Stimulated activated CD8-positive, alpha-beta memory T cell treated with anti-CD3 and anti-CD28 coated beads, Interleukin-2, amount 100 ng/mL, for 1 hour (primary cell): ENCODE results near the gene B4GALNT4.
"Not testable (repeated sequence)": the region's sequence is repeated elsewhere in the genome, so short reads cannot be mapped to it uniquely, and the experiment has no call there.

Experiments used
- DNase-seq, 2 donors: peaks; one replicate each; pipeline ENCODE4 v3.0.0-alpha.2; 2020; ENCODE audit warnings: low read depth in 2 of 2

B4GALNT4 gene, protein sequence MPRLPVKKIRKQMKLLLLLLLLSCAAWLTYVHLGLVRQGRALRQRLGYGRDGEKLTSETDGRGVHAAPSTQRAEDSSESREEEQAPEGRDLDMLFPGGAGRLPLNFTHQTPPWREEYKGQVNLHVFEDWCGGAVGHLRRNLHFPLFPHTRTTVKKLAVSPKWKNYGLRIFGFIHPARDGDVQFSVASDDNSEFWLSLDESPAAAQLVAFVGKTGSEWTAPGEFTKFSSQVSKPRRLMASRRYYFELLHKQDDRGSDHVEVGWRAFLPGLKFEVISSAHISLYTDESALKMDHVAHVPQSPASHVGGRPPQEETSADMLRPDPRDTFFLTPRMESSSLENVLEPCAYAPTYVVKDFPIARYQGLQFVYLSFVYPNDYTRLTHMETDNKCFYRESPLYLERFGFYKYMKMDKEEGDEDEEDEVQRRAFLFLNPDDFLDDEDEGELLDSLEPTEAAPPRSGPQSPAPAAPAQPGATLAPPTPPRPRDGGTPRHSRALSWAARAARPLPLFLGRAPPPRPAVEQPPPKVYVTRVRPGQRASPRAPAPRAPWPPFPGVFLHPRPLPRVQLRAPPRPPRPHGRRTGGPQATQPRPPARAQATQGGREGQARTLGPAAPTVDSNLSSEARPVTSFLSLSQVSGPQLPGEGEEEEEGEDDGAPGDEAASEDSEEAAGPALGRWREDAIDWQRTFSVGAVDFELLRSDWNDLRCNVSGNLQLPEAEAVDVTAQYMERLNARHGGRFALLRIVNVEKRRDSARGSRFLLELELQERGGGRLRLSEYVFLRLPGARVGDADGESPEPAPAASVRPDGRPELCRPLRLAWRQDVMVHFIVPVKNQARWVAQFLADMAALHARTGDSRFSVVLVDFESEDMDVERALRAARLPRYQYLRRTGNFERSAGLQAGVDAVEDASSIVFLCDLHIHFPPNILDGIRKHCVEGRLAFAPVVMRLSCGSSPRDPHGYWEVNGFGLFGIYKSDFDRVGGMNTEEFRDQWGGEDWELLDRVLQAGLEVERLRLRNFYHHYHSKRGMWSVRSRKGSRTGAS

GRCh38 chr11:369336-370018 lies at the start of gene B4GALNT4:
Gene B4GALNT4 (plus strand): TSS chr11:369499. CDS start chr11:369804, 305 bp downstream.
- no peak for DNase-seq

GRCh38 chr11:319888-320273 lies 49.4 kb upstream of the B4GALNT4 start:
- DNase-seq, result not testable (repeated sequence)

DNA sequence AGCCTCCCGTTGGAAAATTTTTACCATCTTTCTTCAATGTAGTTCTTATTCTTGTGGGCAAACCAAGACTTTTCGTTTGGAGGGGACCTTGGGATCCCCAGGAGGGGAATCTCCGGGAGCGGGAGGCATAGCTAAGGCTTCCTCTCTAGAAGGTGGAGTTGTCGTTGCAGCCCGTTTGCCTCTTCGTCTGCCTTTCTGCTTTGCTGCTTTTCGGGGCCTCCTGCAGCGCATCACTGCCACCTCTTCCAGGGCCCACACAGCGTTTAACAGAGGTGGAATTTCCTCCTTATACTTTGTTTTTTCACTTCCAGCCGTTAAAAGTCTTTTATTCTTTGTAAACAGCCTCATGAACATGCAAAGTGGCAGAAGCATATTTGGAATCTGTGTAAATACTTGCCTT lies 45.1 kb upstream of the B4GALNT4 start:
- no peak for DNase-seq

GRCh38 chr11:324593-325517 lies 44.4 kb upstream of the B4GALNT4 start:
- DNase-seq, result not testable (repeated sequence)

GRCh38 chr11:325796-326591 lies 43.3 kb upstream of the B4GALNT4 start:
- no peak for DNase-seq

DNA sequence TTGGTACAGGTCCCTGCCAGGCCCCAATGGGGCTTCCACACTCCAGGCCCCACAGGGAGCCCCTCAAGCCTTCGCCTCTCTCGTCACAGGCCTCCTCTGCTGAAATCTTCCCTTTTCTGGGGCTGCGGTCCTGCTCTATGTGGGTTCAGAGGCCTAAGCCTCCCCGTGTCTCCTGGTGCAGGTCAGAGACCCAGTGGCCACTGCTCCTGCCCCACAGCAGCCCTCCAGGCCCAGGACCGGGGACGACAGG lies 42.8 kb upstream of the B4GALNT4 start:
- no peak for DNase-seq

- DNase-seq, result peak in 1 of 2 donors; percentile 38
Observed at GRCh38 chr11:326842-327580, 42.3 kb upstream of the B4GALNT4 start.

DNA sequence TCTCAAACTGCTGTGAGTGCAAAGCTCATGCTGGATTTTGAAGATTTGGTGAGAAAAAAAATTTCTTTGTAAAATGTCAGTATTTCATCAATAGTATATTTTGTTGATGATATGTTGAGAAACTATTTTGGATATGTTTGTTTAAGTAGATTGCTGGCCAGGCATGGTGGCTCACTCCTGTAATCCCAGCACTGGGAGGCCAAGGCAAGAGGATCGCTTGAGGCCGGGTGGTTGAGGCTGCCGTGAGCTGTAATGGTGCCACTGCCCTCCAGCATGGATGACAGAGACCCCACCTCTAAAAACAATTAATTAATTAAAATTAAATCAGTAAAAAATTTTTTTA lies 41.7 kb upstream of the B4GALNT4 start:
- no peak for DNase-seq

GRCh38 chr11:328012-328411 lies 41.3 kb upstream of the B4GALNT4 start:
- no peak for DNase-seq

DNA sequence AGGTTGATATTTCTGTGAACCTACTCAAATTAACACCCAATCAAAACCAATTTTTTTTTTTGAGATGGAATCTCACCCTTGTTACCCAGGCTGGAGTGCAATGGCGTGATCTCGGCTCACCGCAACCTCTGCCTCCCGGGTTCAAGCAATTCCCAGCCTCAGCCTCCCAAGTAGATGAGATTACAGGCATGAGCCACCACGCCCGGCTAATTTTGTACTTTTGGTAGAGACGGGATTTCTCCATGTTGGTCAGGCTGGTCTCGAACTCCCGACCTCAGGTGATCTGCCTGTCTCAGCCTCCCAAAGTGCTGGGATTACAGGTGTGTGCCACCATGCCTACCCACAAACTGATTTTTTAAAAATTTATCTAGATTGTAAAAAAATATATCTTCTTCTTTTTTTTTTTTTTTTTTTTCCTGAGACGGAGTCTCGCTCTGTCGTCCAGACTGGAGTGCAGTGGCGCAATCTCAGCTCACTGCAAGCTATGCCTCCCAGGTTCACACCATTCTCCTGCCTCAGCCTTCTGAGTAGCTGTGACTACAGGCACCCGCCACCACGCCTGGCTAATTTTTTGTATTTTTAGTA lies 40.7 kb upstream of the B4GALNT4 start:
- not testable (repeated sequence) for DNase-seq

DNA sequence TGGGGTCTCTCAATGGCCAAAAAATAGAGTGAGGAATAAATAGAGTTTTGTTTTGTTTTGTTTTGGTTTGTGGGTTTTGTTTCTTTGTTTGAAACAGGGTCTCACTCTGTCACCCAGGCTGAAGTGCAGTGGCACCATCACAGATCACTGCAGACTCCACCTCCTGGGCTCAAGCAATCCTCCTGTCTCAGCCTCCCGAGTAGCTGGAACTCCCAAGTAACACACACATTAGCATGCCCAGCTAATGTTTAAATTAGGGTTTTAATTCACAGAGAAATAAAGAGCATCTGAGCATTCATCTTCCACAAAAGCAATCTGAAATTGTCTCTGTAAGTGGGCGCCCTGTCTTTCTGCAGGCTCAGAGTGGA lies 39.4 kb upstream of the B4GALNT4 start:
- no peak for DNase-seq

DNA sequence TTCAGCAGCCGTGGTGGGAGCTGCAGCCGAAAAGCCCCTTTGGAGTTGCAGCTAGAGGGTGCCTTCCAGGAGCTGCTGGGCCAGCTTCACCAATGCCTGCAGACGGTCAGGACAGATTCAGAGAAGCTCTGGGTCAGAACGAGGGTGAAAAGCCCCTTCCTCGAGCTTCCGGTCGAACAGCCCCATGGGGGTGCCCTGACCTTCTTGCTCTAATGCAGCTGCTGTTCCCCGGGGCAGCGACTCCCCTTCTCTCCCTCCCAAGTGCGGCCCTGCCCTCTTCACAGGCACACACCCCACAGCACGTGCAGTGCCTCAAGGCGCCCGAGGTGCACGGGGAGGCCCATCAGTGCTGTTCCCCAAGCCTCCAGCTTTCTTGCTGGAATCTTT lies 39.0 kb upstream of the B4GALNT4 start:
- DNase-seq, result no peak

DNA sequence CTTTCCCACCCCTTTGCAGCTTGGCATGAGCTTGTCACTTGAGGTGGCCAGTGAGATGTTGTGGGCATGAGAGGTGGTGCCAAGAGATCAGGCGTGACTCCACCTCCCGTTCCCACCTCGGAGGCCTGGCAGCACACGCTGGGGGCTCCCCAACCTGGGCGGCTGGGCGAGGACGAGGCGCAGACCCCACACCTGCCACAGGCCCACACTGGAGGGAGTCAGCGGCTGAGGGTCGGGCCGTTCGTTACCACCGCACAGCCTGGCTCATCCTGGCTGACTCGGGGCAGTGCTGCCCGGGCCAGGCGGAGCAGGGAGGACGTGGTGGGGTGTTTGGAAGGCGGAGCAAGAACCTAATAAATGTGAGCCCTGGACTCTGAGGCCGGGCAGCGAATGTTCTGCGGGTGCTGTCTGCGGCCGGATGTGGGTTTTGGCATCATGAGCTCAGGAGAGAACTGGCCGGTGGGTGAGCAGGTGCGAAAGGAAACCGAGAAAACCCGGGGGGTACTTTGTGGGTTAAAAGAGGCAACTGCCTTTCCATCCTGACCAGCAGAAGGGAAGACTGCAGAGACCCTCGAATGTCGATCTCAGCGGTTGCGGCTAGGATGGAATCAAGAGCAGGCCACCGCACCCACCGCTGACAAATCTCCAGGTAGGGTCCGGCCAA lies 38.5 kb upstream of the B4GALNT4 start:
- no peak for DNase-seq

DNA sequence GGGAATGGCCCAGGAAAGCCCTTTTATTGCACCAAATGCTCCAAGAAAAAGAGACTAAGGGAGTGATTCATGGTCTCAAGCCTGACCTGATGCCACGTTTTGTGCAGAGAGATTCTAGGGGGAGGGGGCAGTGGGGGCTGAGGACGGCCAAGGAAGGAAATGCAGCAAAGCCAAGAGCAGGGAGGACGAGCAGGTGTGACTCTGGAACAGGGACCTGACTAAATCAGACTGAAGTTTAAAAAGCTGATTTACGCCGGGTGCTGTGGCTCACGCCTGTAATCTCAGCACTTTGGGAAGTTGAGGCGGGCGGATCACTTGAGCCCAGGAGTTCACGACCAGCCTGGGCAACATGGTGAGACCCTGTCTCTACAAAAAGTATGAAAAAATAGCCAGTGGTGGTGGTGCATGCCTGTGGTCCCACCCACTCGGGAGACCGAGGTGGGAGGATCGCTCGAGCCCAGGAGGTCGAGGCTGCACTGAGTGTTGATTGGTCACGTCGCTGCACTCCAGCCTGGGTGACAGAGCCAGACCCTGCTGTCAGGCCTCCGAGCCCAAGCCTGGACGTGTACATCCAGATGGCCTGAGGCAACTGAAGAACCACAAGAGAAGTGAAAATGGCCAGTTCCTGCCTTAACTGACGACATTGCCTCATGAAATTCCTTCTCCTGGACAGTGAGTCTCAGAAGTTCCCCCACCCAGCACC lies 37.8 kb upstream of the B4GALNT4 start:
- no peak for DNase-seq

GRCh38 chr11:332651-333480 lies 36.4 kb upstream of the B4GALNT4 start:
- no peak for DNase-seq

GRCh38 chr11:333616-334263 lies 35.6 kb upstream of the B4GALNT4 start:
- DNase-seq, result not testable (repeated sequence)
